H1 (cell line): ENCODE data around the gene KLF13. TPM values are rescaled to one million over a fixed set of nuclear protein-coding genes. Genes with fewer than 3 reads are reported as not detected.

Source experiments
- CBX8 ChIP-seq: fragments of 300-800, 300-1000 bp; sonication (generic); IDR thresholded peaks from 2 replicates; pipeline ENCODE4 v1.7.1; 2016; ENCODE audit warnings: low read depth, low read length, borderline replicate concordance
- CHD1 ChIP-seq: IDR thresholded peaks from 2 replicates; pipeline ENCODE4 v1.6.1; 2012; ENCODE audit warnings: low read depth, low read length, improper control_type of control experiment
- EGR1 ChIP-seq: IDR thresholded peaks from 2 replicates; pipeline ENCODE4 v1.6.1; 2011; ENCODE audit warnings: low read depth, low read length, borderline replicate concordance
- EZH2 ChIP-seq: fragments of 200-600 bp; sonication (generic); IDR thresholded peaks from 2 replicates; pipeline ENCODE4 v1.7.1; 2012; ENCODE audit warnings: low read depth, mild to moderate bottlenecking, moderate library complexity, low read length, inconsistent platforms; ENCODE audit not compliant: severe bottlenecking
- MAX ChIP-seq: IDR thresholded peaks from 2 replicates; pipeline ENCODE4 v1.6.1; 2012; ENCODE audit warnings: inconsistent platforms
- POLR2AphosphoS5 ChIP-seq: IDR thresholded peaks from 2 replicates; pipeline ENCODE4 v1.6.1; 2011; ENCODE audit warnings: low read depth, low read length
- RAD21 ChIP-seq, 2 experiments: IDR thresholded peaks in 1 of 2; conservative IDR thresholded peaks in 1 of 2; 2 replicates each; pipeline ENCODE4 v1.6.1; 2011; ENCODE audit warnings: low read depth in 2 of 2, low read length in 2 of 2, improper control_type of control experiment in 1 of 2, inconsistent platforms in 1 of 2, mild to moderate bottlenecking in 1 of 2, moderate library complexity in 1 of 2
- RNF2 ChIP-seq: fragments of 200-900, 300-1000 bp; sonication (generic); IDR thresholded peaks from 2 replicates; pipeline ENCODE4 v1.7.1; 2016; ENCODE audit warnings: borderline replicate concordance, low read depth, mild to moderate bottlenecking, antibody characterized with exemption, low read length; ENCODE audit not compliant: poor library complexity, severe bottlenecking; ENCODE audit errors: missing control alignments
- RXRA ChIP-seq: IDR thresholded peaks from 2 replicates; pipeline ENCODE4 v1.6.1; 2011; ENCODE audit warnings: low read depth, mild to moderate bottlenecking, low read length, moderate library complexity; ENCODE audit not compliant: insufficient read depth
- polyA plus RNA-seq, 7 experiments: library from polyadenylated mRNA; depleted of rRNA in 3 of 7; stranded (reverse) in 5 of 7; unstranded in 2 of 7; fragments of >200 nt in 5 of 7; fragments of 200-250 nt in 2 of 7; gene quantifications; 1 replicate in 5 of 7; 2 replicates in 1 of 7; 4 replicates in 1 of 7; pipeline versions ENCODE4 v1.2.1 to v1.2.3, GENCODE V29; 2011 to 2013; ENCODE audit warnings: missing spikeins in 2 of 7, mixed read lengths in 2 of 7
- total RNA-seq: library from RNA; stranded (reverse); fragmentation: NEBNext Ultra II Directional; extraction: Animal tissue kit (Norgen Biotek cat#: 25700); gene quantifications from 2 replicates; pipeline ENCODE4 v1.2.1, GENCODE V29; 2021

Gene KLF13
- total and polyA plus RNA-seq, 2 of the 8 experiments (the other 6 are each of a cell fraction or from before 2014, with no cell fraction given): 18.3 to 33.4 TPM

- TF ChIP-seq CBX8 (no peak), CHD1 (no peak), POLR2AphosphoS5 (no peak), EGR1 (0 out of 2 replicates have a peak, but pooled peaks have one; percentile 21), RNF2 (no peak), RXRA (no peak), RAD21 (IDR thresholded peaks at IDR 0.05 in 1 of 2, conservative IDR thresholded peaks at IDR 0.05 in 1 of 2; ENCODE audit: low read depth in 2 of 2, low read length in 2 of 2) (peak; percentile 42 to 50; a peak in 3 of 4 replicates), MAX (no peak), EZH2 (no peak)
These were observed 70.4 kb downstream of the KLF13 start (continued) for GRCh38 chr15:31396881-31397560.
